ENCODE results near the gene GPR148. TPM values are rescaled to one million over a fixed set of nuclear protein-coding genes. Genes with fewer than 3 reads are reported as not detected.
A peak's percentile ranks its signal among the peaks of the same experiment; 100 is the strongest.

Gene GPR148
- total and polyA plus RNA-seq, 2 experiments from 2014 or later, result not detected

DNA sequence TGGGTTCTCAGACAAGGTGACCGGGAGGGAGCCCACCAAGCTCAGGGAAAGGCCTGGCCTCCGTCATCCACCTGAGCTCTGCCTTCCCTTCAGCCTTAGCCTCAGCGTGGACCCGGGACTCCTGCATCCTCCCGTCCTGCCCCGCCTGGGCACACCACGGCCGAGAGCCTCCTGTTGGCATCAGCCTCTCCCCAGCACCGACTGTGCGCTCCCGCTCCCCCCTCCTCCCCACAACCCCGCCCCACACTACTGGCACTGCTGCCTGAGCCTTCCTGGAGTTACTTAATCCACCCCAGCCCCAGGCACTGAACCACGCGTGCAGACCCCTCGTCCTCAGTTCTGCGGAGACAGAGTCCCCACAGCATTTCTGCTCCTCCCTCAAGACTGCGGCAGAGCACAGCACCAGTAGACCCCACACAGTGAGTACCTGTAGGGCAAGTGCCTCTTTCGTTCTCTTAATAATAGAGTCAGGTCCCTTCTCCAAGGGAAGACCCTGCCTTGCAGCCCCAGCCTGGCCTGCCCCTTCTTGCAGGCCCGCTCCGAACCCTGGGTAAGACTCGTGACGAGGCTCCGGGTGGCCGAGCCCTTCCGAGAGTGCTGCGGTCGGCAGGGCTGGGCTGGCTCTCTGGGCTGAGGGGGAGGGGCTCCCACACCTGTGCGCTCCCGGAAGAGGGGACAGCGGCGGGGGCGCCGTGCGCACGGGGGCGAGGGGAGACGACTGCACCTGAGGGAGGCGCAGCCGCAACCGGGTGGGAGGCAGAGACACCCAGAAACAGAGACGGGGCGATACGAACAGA is 26.6 kb downstream of the GPR148 start, which contains the start of gene AMER3:
Gene AMER3 (plus strand): TSS at position 285 of the 797 bp plus-strand sequence. CDS start 6,533 bp downstream, outside the sequence.
- no peak for TF ChIP-seq EZH2 (IDR thresholded peaks at IDR 0.05; ENCODE audit: insufficient read depth, poor library complexity, severe bottlenecking)
- no peak for TF ChIP-seq EZH2phosphoT487 (IDR thresholded peaks at IDR 0.05; ENCODE audit: insufficient read depth, low read depth)
- H4K20me1 ChIP-seq (ENCODE audit: insufficient read depth), result no peaks in the 10 kb centered on the region
- H2AFZ ChIP-seq, result no peak within 1 kb of the TSS
- H3K9ac ChIP-seq, result no peak within 1 kb of the TSS
- no peaks in the 10 kb centered on the region for H3K9me3 ChIP-seq (ENCODE audit: low read depth)
- H3K4me2 ChIP-seq (ENCODE audit: unreplicated experiment), result no peak within 1 kb of the TSS
- H3F3A ChIP-seq (ENCODE audit: insufficient read depth), result no peaks in the 10 kb centered on the region
- no peak for DNase-seq
- in situ Hi-C loops (cut with MboI), result no loop called here
- WGBS, 2 experiments (ENCODE audit: low coverage in 1 of 2, low lambda C conversion rate in 2 of 2, missing lambda C conversion rate in 2 of 2), result 4 to 5% methylated on average over 16 to 35 of the region's 43 CpGs
- H3K9me2 ChIP-seq (ENCODE audit: insufficient read depth), result no peaks in the 10 kb centered on the region
- H3K27ac ChIP-seq, result no peak within 1 kb of the TSS
- no peaks in the 10 kb centered on the region for H3K36me3 ChIP-seq (ENCODE audit: low read depth)
- no peaks in the 10 kb centered on the region for H3K4me1 ChIP-seq (ENCODE audit: insufficient read depth)
- H3K27me3 ChIP-seq (replicated peaks; ENCODE audit: insufficient read depth), result peaks cover 22% of the 10 kb centered on the region
- H3K79me2 ChIP-seq (ENCODE audit: insufficient read depth), result no peaks in the 10 kb centered on the region
- H3K4me3 ChIP-seq, result no peak within 1 kb of the TSS

DNA sequence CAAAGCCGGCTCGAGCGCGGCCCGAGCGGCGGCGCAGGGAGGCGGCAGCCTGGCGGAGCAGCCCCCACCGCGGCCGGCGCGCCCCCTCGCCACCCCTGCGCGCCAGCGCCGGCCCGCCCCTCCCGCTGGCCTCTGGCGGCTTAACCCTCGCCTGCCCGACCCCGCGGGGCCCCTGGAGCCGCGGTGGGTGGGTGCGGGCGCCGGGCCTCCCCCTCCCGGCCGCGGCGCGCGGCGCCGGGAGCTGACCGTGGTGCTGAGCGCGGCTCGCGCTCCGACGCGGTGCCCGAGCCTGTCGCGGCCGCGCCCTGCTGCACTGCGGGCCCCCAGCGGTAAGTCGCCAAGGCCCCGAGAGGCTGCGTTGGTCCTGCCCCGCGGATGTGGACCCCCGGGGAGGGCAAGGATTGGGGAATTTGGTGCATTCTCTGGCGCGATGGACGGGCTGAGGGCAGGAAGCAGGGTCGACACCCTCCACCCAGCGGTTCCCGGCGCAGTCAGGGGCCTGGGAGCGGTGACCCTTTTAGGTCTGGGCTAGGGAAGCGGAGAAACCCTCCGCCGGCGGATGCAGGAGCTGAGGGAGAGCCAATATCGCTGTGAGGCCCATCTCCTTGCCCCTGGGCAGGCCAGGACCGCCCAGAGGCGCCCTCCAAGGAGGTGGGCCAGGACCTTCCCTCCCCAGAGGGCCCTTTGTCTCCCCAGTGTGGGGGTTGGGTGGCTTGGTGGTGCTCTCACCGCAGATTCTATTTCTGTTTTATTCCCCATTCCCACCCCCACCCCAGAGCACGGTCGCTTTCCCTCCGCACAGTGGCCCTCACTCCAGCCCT is 27.4 kb downstream of the GPR148 start:
- Histone ChIP-seq H3K9ac (no peak overlapping the region), H3K4me2 (ENCODE audit: unreplicated experiment) (no peak overlapping the region), H2AFZ (no peak overlapping the region), H3K27me3 (replicated peaks; ENCODE audit: insufficient read depth) (peaks cover 22% of the 10 kb centered on the region), H3K79me2 (ENCODE audit: insufficient read depth) (no peaks in the 10 kb centered on the region), H3K4me3 (no peak overlapping the region), H3K4me1 (ENCODE audit: insufficient read depth) (no peaks in the 10 kb centered on the region), H3K9me2 (ENCODE audit: insufficient read depth) (no peaks in the 10 kb centered on the region), H3F3A (ENCODE audit: insufficient read depth) (no peaks in the 10 kb centered on the region), H3K36me3 (ENCODE audit: low read depth) (no peaks in the 10 kb centered on the region), H4K20me1 (ENCODE audit: insufficient read depth) (no peaks in the 10 kb centered on the region), H3K27ac (no peak overlapping the region), H3K9me3 (ENCODE audit: low read depth) (no peaks in the 10 kb centered on the region)
- TF ChIP-seq EZH2 (IDR thresholded peaks at IDR 0.05; ENCODE audit: insufficient read depth, poor library complexity, severe bottlenecking), result no peak
- TF ChIP-seq EZH2phosphoT487 (IDR thresholded peaks at IDR 0.05; ENCODE audit: insufficient read depth, low read depth), result no peak
- WGBS, 2 experiments (ENCODE audit: low coverage in 1 of 2, low lambda C conversion rate in 2 of 2, missing lambda C conversion rate in 2 of 2), result 3 to 8% methylated on average over 38 to 67 of the region's 80 CpGs
- DNase-seq, result peak; percentile 47
- in situ Hi-C loops (cut with MboI), result no loop called here

DNA sequence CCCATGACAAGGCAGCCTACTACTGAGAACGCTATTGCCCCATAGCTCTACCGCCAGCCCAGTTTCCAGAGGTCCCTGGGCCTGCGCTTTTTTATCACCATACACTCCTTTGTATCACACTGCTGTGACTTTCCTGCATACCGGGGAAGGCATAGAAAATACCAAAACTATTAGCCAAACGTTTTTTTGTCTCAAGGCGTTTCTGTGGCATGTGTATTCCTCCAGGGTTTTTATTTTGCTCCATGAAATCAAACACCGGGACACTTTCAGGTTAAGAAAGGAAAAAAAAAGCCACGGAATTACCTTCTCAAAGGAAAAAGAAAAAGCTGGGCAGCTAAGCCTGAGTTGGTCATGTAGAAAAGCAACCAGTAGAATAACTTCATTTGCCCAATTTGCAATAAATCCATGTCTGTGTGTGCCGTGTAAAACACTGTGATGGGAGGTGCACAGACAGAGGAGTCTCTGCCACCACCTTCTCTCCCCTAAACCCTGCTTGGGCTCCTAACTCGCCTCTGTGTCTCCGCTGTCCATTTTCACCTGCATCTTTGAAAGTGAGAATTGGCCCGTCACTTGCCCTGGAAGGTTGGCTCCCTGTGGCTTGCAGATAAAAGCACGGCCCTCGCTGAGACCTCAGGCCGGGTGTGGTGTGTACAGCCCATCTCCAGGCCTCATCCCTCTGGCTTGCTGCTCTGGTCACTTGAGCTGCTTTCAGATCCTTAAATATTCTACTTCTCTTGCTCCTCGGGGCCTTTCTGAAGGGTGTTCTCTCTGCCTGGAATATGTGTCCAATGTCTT is 28.2 kb downstream of the GPR148 start:
- no peaks in the 10 kb centered on the region for H3K4me1 ChIP-seq (ENCODE audit: insufficient read depth)
- H3K27me3 ChIP-seq (replicated peaks; ENCODE audit: insufficient read depth), result peaks cover 22% of the 10 kb centered on the region
- H4K20me1 ChIP-seq (ENCODE audit: insufficient read depth), result no peaks in the 10 kb centered on the region
- H3K9me2 ChIP-seq (ENCODE audit: insufficient read depth), result no peaks in the 10 kb centered on the region
- H3K79me2 ChIP-seq (ENCODE audit: insufficient read depth), result no peaks in the 10 kb centered on the region
- no peak overlapping the region for H3K4me3 ChIP-seq
- no peaks in the 10 kb centered on the region for H3K9me3 ChIP-seq (ENCODE audit: low read depth)
- no peak overlapping the region for H3K27ac ChIP-seq
- H3K4me2 ChIP-seq (ENCODE audit: unreplicated experiment), result no peak overlapping the region
- in situ Hi-C loops (cut with MboI), result no loop called here
- DNase-seq, result no peak
- no peak overlapping the region for H2AFZ ChIP-seq
- 13 to 16% methylated on average over 16 of the region's 16 CpGs for WGBS, 2 experiments (ENCODE audit: low coverage in 1 of 2, low lambda C conversion rate in 2 of 2, missing lambda C conversion rate in 2 of 2)
- H3F3A ChIP-seq (ENCODE audit: insufficient read depth), result no peaks in the 10 kb centered on the region
- H3K9ac ChIP-seq, result no peak overlapping the region
- H3K36me3 ChIP-seq (ENCODE audit: low read depth), result no peaks in the 10 kb centered on the region
- no peak for TF ChIP-seq EZH2phosphoT487 (IDR thresholded peaks at IDR 0.05; ENCODE audit: insufficient read depth, low read depth)
- no peak for TF ChIP-seq EZH2 (IDR thresholded peaks at IDR 0.05; ENCODE audit: insufficient read depth, poor library complexity, severe bottlenecking)

Data from GM23248 (cell line).